ENCODE measurements around the gene RCAN3.

The RCAN3 gene

GRCh38 chr1:24498589-24498988 is 4.0 kb upstream of the RCAN3 start (continued):
- no peak for TF ChIP-seq ZNF785 (tag by site-specific recombination; IDR thresholded peaks at IDR 0.05)
- no peak for TF ChIP-seq ZNF580 (tag by site-specific recombination; IDR thresholded peaks at IDR 0.05)
- TF ChIP-seq, protein P1, sequence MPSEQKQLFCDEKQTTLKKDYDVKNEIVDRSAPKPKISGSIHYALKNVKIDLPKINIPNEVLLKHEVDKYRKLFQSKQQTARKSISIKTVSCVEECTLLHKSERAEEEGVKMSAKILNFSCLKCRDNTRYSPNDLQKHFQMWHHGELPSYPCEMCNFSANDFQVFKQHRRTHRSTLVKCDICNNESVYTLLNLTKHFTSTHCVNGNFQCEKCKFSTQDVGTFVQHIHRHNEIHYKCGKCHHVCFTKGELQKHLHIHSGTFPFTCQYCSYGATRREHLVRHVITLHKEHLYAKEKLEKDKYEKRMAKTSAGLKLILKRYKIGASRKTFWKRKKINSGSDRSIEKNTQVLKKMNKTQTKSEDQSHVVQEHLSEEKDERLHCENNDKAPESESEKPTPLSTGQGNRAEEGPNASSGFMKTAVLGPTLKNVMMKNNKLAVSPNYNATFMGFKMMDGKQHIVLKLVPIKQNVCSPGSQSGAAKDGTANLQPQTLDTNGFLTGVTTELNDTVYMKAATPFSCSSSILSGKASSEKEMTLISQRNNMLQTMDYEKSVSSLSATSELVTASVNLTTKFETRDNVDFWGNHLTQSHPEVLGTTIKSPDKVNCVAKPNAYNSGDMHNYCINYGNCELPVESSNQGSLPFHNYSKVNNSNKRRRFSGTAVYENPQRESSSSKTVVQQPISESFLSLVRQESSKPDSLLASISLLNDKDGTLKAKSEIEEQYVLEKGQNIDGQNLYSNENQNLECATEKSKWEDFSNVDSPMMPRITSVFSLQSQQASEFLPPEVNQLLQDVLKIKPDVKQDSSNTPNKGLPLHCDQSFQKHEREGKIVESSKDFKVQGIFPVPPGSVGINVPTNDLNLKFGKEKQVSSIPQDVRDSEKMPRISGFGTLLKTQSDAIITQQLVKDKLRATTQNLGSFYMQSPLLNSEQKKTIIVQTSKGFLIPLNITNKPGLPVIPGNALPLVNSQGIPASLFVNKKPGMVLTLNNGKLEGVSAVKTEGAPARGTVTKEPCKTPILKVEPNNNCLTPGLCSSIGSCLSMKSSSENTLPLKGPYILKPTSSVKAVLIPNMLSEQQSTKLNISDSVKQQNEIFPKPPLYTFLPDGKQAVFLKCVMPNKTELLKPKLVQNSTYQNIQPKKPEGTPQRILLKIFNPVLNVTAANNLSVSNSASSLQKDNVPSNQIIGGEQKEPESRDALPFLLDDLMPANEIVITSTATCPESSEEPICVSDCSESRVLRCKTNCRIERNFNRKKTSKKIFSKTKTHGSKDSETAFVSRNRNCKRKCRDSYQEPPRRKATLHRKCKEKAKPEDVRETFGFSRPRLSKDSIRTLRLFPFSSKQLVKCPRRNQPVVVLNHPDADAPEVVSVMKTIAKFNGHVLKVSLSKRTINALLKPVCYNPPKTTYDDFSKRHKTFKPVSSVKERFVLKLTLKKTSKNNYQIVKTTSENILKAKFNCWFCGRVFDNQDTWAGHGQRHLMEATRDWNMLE (tag by site-specific recombination; conservative IDR thresholded peaks at IDR 0.05; ENCODE audit: low read depth): no peak
- TF ChIP-seq ZNF670 (tag by site-specific recombination; IDR thresholded peaks at IDR 0.05; ENCODE audit: low read depth): no peak
- no peak for TF ChIP-seq ZNF423 (tag by site-specific recombination; IDR thresholded peaks at IDR 0.05)
- TF ChIP-seq ZNF658 (tag by site-specific recombination; IDR thresholded peaks at IDR 0.05): no peak
- TF ChIP-seq ZNF354C (tag by site-specific recombination; IDR thresholded peaks at IDR 0.05; ENCODE audit: borderline replicate concordance, low read depth): no peak

DNA sequence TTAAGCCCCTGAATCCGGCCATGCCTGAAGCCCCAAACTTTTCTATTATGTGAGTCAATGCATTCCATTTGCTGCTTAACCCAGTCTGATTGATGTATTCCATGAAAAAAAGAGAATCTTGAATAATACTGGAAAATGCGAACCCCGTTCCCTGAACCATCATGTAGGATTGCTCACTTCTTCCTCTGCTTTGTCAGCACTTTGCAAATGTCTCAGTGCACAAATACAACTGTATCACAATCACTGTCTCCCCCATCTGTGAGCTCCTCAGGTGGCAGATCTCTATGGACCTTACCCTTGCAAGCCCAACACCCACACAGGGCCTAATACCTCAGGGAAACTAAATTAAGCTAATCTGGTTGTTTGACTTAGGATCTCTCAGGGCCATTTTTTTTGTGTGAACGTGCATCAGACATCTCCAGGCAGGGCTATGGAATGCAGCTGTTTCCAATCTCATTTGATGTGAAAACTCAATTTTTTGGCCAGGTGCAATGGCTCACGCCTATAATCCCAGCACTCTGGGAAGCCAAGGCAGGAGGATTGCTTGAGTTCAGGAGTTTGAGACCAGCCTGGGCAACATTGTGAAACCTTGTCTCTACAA is 2.1 kb upstream of the RCAN3 start:
- Histone ChIP-seq H3K36me3 (ENCODE audit: control insufficient read depth in 2 of 2, insufficient read depth in 1 of 2, low read length in 2 of 2) (no peaks in the 10 kb centered on the region), H3K9me3 (ENCODE audit: control insufficient read depth, insufficient read depth, low read depth, low read length) (no peaks in the 10 kb centered on the region), H3K4me3 (ENCODE audit: low read depth, low read length) (no peak overlapping the region), H3K27ac (ENCODE audit: extremely low read depth, low read depth, low read length) (no peak overlapping the region), H3K4me1 (ENCODE audit: control insufficient read depth, insufficient read depth, low read length) (0 out of 2 replicates have a peak, but pooled peaks cover 3% of the 10 kb centered on the region)
- ChIA-PET POLR2A (interaction anchor here (0.7 kb wide), 1 partner anchor 26 kb away, joined by 4 read pairs; no protein-coding TSS in a partner anchor), CTCF (interaction anchor here (1.1 to 2.3 kb wide), 2 partner anchors 8 to 188 kb away, joined by 5 to 9 read pairs; no protein-coding TSS in a partner anchor)
- TF ChIP-seq ZNF48 (tag by site-specific recombination; IDR thresholded peaks at IDR 0.05) (no peak), ZBTB17 (tag by site-specific recombination; IDR thresholded peaks at IDR 0.05) (no peak), ZNF501 (tag by site-specific recombination; IDR thresholded peaks at IDR 0.05) (no peak), ZNF404 (tag by site-specific recombination; IDR thresholded peaks at IDR 0.05) (no peak), ZFP3 (tag by site-specific recombination; IDR thresholded peaks at IDR 0.05; ENCODE audit: low read depth) (no peak), ZNF266 (tag by site-specific recombination; IDR thresholded peaks at IDR 0.05; ENCODE audit: low read depth) (no peak)

DNA sequence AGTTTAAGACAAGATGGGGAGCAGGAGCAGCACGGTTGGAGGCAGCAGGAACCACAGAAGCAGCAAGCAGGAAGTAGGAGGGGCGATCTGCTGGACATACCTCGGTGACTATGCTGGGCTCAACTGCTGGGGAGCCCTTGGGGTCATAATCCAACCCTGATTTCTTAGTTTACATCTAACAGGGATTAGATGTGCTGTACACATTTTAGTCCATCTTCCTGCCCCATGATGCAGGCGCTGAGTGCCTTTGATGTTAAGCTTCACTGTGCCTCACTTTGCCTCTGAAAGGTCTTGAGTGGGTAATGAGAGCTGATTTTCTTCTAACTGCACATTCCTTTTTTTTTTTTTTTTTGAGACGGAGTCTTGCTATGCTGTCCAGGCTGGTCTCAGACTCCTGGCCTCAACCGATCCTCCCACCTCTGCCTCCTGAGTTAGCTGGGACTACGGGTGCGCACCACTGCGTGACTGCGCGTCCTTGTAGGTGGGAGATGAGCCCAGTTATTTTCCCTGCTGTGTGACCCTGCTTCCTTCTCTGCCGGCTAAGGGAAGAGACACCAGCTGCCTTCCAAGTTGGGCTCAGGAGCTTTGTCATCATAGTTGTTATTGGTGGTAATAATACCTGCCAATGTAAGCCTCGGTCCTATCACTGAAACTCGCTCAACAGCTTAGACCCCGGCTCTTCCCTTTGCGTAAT is 1.1 kb upstream of the RCAN3 start:
- TF ChIP-seq, protein P2, sequence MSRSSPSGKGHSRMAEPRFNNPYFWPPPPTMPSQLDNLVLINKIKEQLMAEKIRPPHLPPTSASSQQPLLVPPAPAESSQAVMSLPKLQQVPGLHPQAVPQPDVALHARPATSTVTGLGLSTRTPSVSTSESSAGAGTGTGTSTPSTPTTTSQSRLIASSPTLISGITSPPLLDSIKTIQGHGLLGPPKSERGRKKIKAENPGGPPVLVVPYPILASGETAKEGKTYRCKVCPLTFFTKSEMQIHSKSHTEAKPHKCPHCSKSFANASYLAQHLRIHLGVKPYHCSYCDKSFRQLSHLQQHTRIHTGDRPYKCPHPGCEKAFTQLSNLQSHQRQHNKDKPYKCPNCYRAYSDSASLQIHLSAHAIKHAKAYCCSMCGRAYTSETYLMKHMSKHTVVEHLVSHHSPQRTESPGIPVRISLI (tag by site-specific recombination; IDR thresholded peaks at IDR 0.05): no peak
- TF ChIP-seq ZNF114 (tag by site-specific recombination; IDR thresholded peaks at IDR 0.05) (no peak), ZNF121 (tag by site-specific recombination; IDR thresholded peaks at IDR 0.05) (peak; percentile 93), ZSCAN23 (tag by site-specific recombination; IDR thresholded peaks at IDR 0.05) (no peak)
- TF ChIP-seq, protein P3, sequence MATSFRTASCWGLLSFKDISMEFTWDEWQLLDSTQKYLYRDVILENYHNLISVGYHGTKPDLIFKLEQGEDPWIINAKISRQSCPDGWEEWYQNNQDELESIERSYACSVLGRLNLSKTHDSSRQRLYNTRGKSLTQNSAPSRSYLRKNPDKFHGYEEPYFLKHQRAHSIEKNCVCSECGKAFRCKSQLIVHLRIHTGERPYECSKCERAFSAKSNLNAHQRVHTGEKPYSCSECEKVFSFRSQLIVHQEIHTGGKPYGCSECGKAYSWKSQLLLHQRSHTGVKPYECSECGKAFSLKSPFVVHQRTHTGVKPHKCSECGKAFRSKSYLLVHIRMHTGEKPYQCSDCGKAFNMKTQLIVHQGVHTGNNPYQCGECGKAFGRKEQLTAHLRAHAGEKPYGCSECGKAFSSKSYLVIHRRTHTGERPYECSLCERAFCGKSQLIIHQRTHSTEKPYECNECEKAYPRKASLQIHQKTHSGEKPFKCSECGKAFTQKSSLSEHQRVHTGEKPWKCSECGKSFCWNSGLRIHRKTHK (tag by site-specific recombination; IDR thresholded peaks at IDR 0.05): no peak
- ChIA-PET POLR2A (interaction anchor here (0.7 to 1.9 kb wide), 7 partner anchors 10 to 141 kb away, joined by 3 to 9 read pairs (median 4); partner anchors contain the start of gene NIPAL3), CTCF (interaction anchor here (0.5 to 2.3 kb wide), 8 partner anchors 9 to 300 kb away, joined by 3 to 11 read pairs (median 4); no protein-coding TSS in a partner anchor)
- Histone ChIP-seq H3K36me3 (ENCODE audit: control insufficient read depth in 2 of 2, insufficient read depth in 1 of 2, low read length in 2 of 2) (no peaks in the 10 kb centered on the region), H3K9me3 (ENCODE audit: control insufficient read depth, insufficient read depth, low read depth, low read length) (no peaks in the 10 kb centered on the region), H3K4me1 (ENCODE audit: control insufficient read depth, insufficient read depth, low read length) (0 out of 2 replicates have a peak, but pooled peaks cover 3% of the 10 kb centered on the region), H3K4me3 (ENCODE audit: low read depth, low read length) (peak overlapping the region; percentile 80), H3K27ac (ENCODE audit: extremely low read depth, low read depth, low read length) (no peak overlapping the region; the same call in 1 of the 2 replicates)

Measured in HEK293 (cell line).